Endodermal cell (in vitro differentiated cells): ENCODE data around the gene SENP2. TPM values are rescaled to one million over a fixed set of nuclear protein-coding genes. Genes with fewer than 3 reads are reported as not detected.
A peak's percentile ranks its signal among the peaks of the same experiment; 100 is the strongest.
"Not testable (repeated sequence)": the region's sequence is repeated elsewhere in the genome, so short reads cannot be mapped to it uniquely, and the experiment has no call there.

ENCODE experiments used
- DNase-seq: peaks from one replicate; pipeline ENCODE4 v3.0.0-alpha.2; 2017
- H3K27ac ChIP-seq: 2 replicates; pipeline ENCODE4 v1.5.1; 2013; ENCODE audit warnings: mild to moderate bottlenecking, low read depth, low read length, moderate library complexity
- H3K27me3 ChIP-seq: 2 replicates; pipeline ENCODE4 v1.6.1; 2013; ENCODE audit warnings: mild to moderate bottlenecking, low read length, moderate library complexity; ENCODE audit not compliant: insufficient read depth, control insufficient read depth, poor library complexity, severe bottlenecking
- H3K36me3 ChIP-seq: 2 replicates; pipeline ENCODE4 v1.7.0; 2013; ENCODE audit warnings: mild to moderate bottlenecking, low read length, moderate library complexity; ENCODE audit not compliant: control insufficient read depth, insufficient read depth
- H3K4me1 ChIP-seq: one replicate; pipeline ENCODE4 v1.7.0; 2013; ENCODE audit warnings: low read length; ENCODE audit not compliant: control insufficient read depth, insufficient read depth
- H3K4me3 ChIP-seq: 2 replicates; pipeline ENCODE4 v1.5.1; 2013; ENCODE audit warnings: mild to moderate bottlenecking, low read length, moderate library complexity
- H3K9ac ChIP-seq: 2 replicates; pipeline ENCODE4 v1.6.1; 2013; ENCODE audit warnings: mild to moderate bottlenecking, low read length, moderate library complexity; ENCODE audit not compliant: poor library complexity, severe bottlenecking; ENCODE audit errors: extremely low read depth
- H3K9me3 ChIP-seq: 2 replicates; pipeline ENCODE4 v1.6.1; 2013; ENCODE audit warnings: mild to moderate bottlenecking, low read length, moderate library complexity; ENCODE audit not compliant: control insufficient read depth
- H3K27ac Mint-ChIP-seq: 2 replicates; pipeline ENCODE4 v1.8.0; 2020; ENCODE audit warnings: mixed read lengths
- H3K27me3 Mint-ChIP-seq: 2 replicates; pipeline ENCODE4 v1.8.0; 2021; ENCODE audit warnings: mild to moderate bottlenecking, mixed read lengths; ENCODE audit not compliant: insufficient read depth
- H3K36me3 Mint-ChIP-seq: 2 replicates; pipeline ENCODE4 v1.8.0; 2020; ENCODE audit warnings: low read depth, mixed read lengths
- H3K4me1 Mint-ChIP-seq: 2 replicates; pipeline ENCODE4 v1.8.0; 2020; ENCODE audit warnings: mixed read lengths
- H3K4me3 Mint-ChIP-seq: 2 replicates; pipeline ENCODE4 v1.8.0; 2020; ENCODE audit warnings: mild to moderate bottlenecking, moderate library complexity, mixed read lengths
- H3K9me3 Mint-ChIP-seq: 2 replicates; pipeline ENCODE4 v1.8.0; 2020; ENCODE audit warnings: mild to moderate bottlenecking, mixed read lengths
- CTCF ChIP-seq: fragments of 200-600 bp; sonication (generic); conservative IDR thresholded peaks from 2 replicates; pipeline ENCODE4 v1.5.0; 2021; ENCODE audit warnings: antibody characterized with exemption, mild to moderate bottlenecking
- WGBS, 2 experiments: methylation state at CpG; one replicate each; pipeline versions ENCODE4 v1.1.5 to v1.1.7; 2013; ENCODE audit warnings: missing lambda C conversion rate in 2 of 2, mixed read lengths in 1 of 2; ENCODE audit not compliant: insufficient coverage in 1 of 2, insufficient read length in 1 of 2; 5-methylcytosine and 5-hydroxymethylcytosine counted together
- total RNA-seq, 2 donors: library from RNA; stranded (reverse); fragmentation: NEBNext Ultra II Directional in 1 of 2; extraction: Animal tissue kit (Norgen Biotek cat#: 25700) in 1 of 2; gene quantifications; 2 replicates in 1 of 2; 3 replicates in 1 of 2; pipeline ENCODE4 v1.2.1, GENCODE V29; 2021

The SENP2 gene
- total RNA-seq, 2 donors from 2014 or later = 44.6 to 46.4 TPM

DNA sequence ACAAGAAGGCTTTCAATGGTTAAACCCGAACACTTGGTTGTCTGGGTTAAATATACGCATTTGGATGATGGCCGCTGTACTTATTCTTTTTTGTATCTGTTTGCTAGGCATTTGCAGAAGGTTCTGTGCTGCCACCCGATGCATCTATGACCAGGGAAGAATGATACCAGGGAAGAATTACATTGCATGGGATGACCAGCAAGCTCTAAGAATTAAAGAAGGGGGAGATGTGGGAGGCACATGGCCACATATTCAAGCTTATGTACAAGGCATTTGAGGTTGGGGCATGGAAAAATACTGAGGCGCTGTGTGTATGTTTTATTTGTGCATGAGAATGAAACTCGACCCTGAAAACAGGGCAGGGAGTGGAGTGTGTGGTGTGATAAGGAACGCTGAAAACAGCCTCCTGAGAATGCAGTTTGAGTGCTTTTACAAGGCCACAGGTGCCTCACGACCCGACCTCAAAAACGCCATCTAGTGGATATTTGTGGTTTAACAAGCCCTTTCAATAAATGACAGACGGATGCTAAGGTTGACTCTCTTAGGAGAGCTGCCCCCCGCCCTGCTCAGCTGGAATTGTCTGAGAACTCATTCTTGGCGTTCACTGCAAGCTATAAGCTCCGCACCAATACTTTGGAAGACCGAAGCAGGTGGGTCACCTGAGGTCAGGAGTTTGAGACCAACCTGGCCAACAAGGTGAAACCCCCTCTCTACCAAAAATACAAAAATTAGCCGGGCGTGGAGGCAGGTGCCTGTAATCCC, 10.8 kb upstream of the SENP2 start:
- H3K27ac ChIP-seq, H3K4me3 ChIP-seq, H3K27me3 Mint-ChIP-seq, H3K4me3 Mint-ChIP-seq, H3K4me1 ChIP-seq, H3K4me1 Mint-ChIP-seq, H3K27me3 ChIP-seq, H3K36me3 ChIP-seq, H3K9ac ChIP-seq, H3K36me3 Mint-ChIP-seq: not testable (repeated sequence)
- TF ChIP-seq CTCF = peak; percentile 76
- DNase-seq = peak; percentile 78
- peaks cover 14% of the 10 kb centered on the region for H3K9me3 ChIP-seq
- Mint-ChIP-seq H3K27ac (peak overlapping the region; percentile 57), H3K9me3 (peaks cover 20% of the 10 kb centered on the region)
- WGBS, 2 experiments = 34 to 35% methylated on average over 11 to 17 of the region's 17 CpGs

- Mint-ChIP-seq H3K27ac (peak overlapping the region; percentile 88), H3K4me3 (peak overlapping the region; percentile 68), H3K36me3 (no peaks in the 10 kb centered on the region), H3K9me3 (no peaks in the 10 kb centered on the region), H3K4me1 (peaks cover 21% of the 10 kb centered on the region), H3K27me3 (no peaks in the 10 kb centered on the region)
- TF ChIP-seq CTCF = no peak
- H3K9me3 ChIP-seq = no peaks in the 10 kb centered on the region
- no peak overlapping the region for H3K27ac ChIP-seq
- H3K4me1 ChIP-seq = no peaks in the 10 kb centered on the region
- DNase-seq = peak; percentile 84
- WGBS, 2 experiments = 29 to 37% methylated on average over 2 to 3 of the region's 3 CpGs
- no peak overlapping the region for H3K4me3 ChIP-seq
- H3K36me3 ChIP-seq = no peaks in the 10 kb centered on the region
- no peaks in the 10 kb centered on the region for H3K27me3 ChIP-seq
- H3K9ac ChIP-seq = no peak overlapping the region
These were observed 3.9 kb upstream of the SENP2 start for GRCh38 chr3:185582236-185582635.

DNA sequence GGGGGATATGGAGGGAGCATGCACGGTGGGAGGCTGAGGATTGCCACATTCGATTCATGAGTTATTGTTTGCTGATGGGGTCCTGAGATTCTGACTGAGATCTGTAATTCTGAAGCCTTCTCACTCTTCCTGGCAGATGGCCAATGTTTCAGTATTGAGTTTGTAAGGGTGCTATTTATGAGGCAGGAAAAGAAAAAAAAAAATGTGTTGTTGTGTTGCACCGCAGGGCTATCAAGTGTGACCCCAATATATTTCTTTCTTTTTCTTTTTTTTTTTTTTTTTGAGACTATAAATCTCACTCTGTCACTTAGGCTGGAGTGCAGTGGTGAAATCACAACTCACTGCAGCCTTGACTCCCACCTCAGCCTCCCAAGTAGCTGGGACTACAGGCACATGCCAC, 3.2 kb upstream of the SENP2 start:
- Histone ChIP-seq H3K4me3 (no peak overlapping the region), H3K9ac (no peak overlapping the region), H3K27me3 (no peaks in the 10 kb centered on the region), H3K4me1 (no peaks in the 10 kb centered on the region), H3K36me3 (no peaks in the 10 kb centered on the region), H3K27ac (no peak overlapping the region), H3K9me3 (no peaks in the 10 kb centered on the region)
- H3K36me3 Mint-ChIP-seq = no peaks in the 10 kb centered on the region
- 27 to 30% methylated on average over 2 of the region's 3 CpGs for WGBS, 2 experiments
- H3K9me3 Mint-ChIP-seq = no peaks in the 10 kb centered on the region
- TF ChIP-seq CTCF = no peak
- no peaks in the 10 kb centered on the region for H3K27me3 Mint-ChIP-seq
- no peak for DNase-seq
- peak overlapping the region; percentile 88 for H3K27ac Mint-ChIP-seq
- peaks cover 21% of the 10 kb centered on the region for H3K4me1 Mint-ChIP-seq
- H3K4me3 Mint-ChIP-seq = peak overlapping the region; percentile 68
